Nephron progenitor cell (in vitro differentiated cells): ENCODE data around the gene ASH1L.
"Not testable (repeated sequence)": the region's sequence is repeated elsewhere in the genome, so short reads cannot be mapped to it uniquely, and the experiment has no call there.

Source experiments
- DNase-seq: peaks from one replicate; pipeline ENCODE4 v3.0.0; 2021
- H3K27ac Mint-ChIP-seq: 2 replicates; pipeline ENCODE4 v1.8.0; 2021; ENCODE audit warnings: mild to moderate bottlenecking, moderate library complexity, mixed read lengths
- H3K27me3 Mint-ChIP-seq: 2 replicates; pipeline ENCODE4 v1.8.0; 2021; ENCODE audit warnings: mild to moderate bottlenecking, low read depth, mixed read lengths; ENCODE audit not compliant: poor library complexity
- H3K36me3 Mint-ChIP-seq: 2 replicates; pipeline ENCODE4 v1.8.0; 2021; ENCODE audit warnings: low read depth, mixed read lengths
- H3K4me1 Mint-ChIP-seq: 2 replicates; pipeline ENCODE4 v1.8.0; 2021; ENCODE audit warnings: mixed read lengths
- H3K4me3 Mint-ChIP-seq: 2 replicates; pipeline ENCODE4 v1.8.0; 2021; ENCODE audit warnings: mild to moderate bottlenecking, moderate library complexity, mixed read lengths
- H3K9me3 Mint-ChIP-seq: 2 replicates; pipeline ENCODE4 v1.8.0; 2021; ENCODE audit warnings: mild to moderate bottlenecking, moderate library complexity, mixed read lengths
- CTCF ChIP-seq: fragments of 200-600 bp; sonication (generic); IDR thresholded peaks from 2 replicates; pipeline ENCODE4 v1.5.0; 2021; ENCODE audit warnings: antibody characterized with exemption

The ASH1L gene

GRCh38 chr1:155396874-155397476 lies 165.6 kb downstream of the ASH1L start:
- no peak overlapping the region for H3K27ac Mint-ChIP-seq
- no peak overlapping the region for H3K4me3 Mint-ChIP-seq
- no peak for DNase-seq
- H3K27me3 Mint-ChIP-seq = no peaks in the 10 kb centered on the region
- H3K4me1 Mint-ChIP-seq = no peaks in the 10 kb centered on the region
- peaks cover 9% of the 10 kb centered on the region for H3K9me3 Mint-ChIP-seq
- H3K36me3 Mint-ChIP-seq = peaks cover 57% of the 10 kb centered on the region
- TF ChIP-seq CTCF = no peak

- Mint-ChIP-seq H3K27ac (no peak overlapping the region), H3K27me3 (no peaks in the 10 kb centered on the region), H3K4me1 (no peaks in the 10 kb centered on the region), H3K9me3 (peaks cover 32% of the 10 kb centered on the region), H3K36me3 (peaks cover 76% of the 10 kb centered on the region), H3K4me3 (no peak overlapping the region)
- TF ChIP-seq CTCF = no peak
- DNase-seq = no peak
Measured at GRCh38 chr1:155392898-155393411, 169.6 kb downstream of the ASH1L start.

DNA sequence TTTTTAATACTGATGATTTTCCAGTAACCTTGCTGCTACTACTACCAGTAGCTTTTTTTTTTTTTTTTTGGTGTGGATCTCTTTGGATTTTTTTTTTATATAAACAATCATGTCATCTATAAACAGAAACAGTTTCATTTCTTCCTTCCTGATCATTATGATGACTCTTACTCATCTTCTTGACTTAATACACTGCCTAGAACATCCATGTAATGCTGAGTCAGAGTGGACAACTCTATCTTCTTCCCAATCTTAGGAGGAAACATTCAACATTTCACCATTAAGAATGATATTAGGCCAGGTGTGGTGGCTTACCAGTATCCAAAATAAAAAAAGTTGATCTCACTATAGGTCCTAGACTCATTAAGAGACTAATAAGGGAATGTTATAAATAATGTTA lies 172.8 kb downstream of the ASH1L start:
- H3K27me3 Mint-ChIP-seq = no peaks in the 10 kb centered on the region
- H3K4me1 Mint-ChIP-seq = no peaks in the 10 kb centered on the region
- peaks cover 93% of the 10 kb centered on the region for H3K36me3 Mint-ChIP-seq
- H3K27ac Mint-ChIP-seq = no peak overlapping the region
- H3K4me3 Mint-ChIP-seq = no peak overlapping the region
- peaks cover 55% of the 10 kb centered on the region for H3K9me3 Mint-ChIP-seq
- no peak for DNase-seq
- no peak for TF ChIP-seq CTCF

GRCh38 chr1:155385836-155386235 lies 176.8 kb downstream of the ASH1L start:
- Mint-ChIP-seq H3K9me3 (peaks cover 40% of the 10 kb centered on the region), H3K36me3 (peaks cover 84% of the 10 kb centered on the region)
- not testable (repeated sequence) for DNase-seq, H3K27ac Mint-ChIP-seq, H3K4me1 Mint-ChIP-seq, H3K27me3 Mint-ChIP-seq, H3K4me3 Mint-ChIP-seq

DNA sequence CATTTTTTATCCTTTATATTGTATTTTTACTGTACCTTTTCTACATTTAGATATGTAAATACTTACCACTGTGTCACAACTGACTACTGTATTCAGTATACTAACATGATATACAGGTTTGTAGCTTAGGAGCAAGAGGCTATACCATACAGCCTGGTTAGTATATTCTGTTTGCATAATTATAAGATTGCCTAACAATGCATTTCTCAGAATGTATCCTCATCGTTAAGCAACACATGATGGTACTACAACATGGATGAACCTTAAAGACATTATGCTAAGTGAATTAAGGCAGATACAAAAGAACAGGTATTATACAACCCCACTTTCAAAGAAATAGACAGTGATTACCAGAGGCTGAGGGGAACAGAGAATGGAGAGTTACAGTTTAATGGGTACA lies 179.2 kb downstream of the ASH1L start:
- H3K36me3 Mint-ChIP-seq = peaks cover 70% of the 10 kb centered on the region
- H3K4me3 Mint-ChIP-seq = no peak overlapping the region
- H3K27me3 Mint-ChIP-seq = no peaks in the 10 kb centered on the region
- TF ChIP-seq CTCF = no peak
- peaks cover 28% of the 10 kb centered on the region for H3K9me3 Mint-ChIP-seq
- DNase-seq = no peak
- H3K4me1 Mint-ChIP-seq = no peaks in the 10 kb centered on the region
- H3K27ac Mint-ChIP-seq = peak overlapping the region; percentile 27

GRCh38 chr1:155379631-155380090 lies 182.9 kb downstream of the ASH1L start:
- Mint-ChIP-seq H3K27me3 (peaks cover 2% of the 10 kb centered on the region), H3K9me3 (no peaks in the 10 kb centered on the region), H3K36me3 (peaks cover 60% of the 10 kb centered on the region), H3K4me3 (no peak overlapping the region), H3K4me1 (no peaks in the 10 kb centered on the region), H3K27ac (no peak overlapping the region)
- DNase-seq = no peak
- no peak for TF ChIP-seq CTCF
